ENCODE measurements around the gene SLC24A4. TPM values are rescaled to one million over a fixed set of nuclear protein-coding genes. Genes with fewer than 3 reads are reported as not detected.
"Not testable (repeated sequence)": the region's sequence is repeated elsewhere in the genome, so short reads cannot be mapped to it uniquely, and the experiment has no call there.

The SLC24A4 gene
- total RNA-seq, 1 donor from 2014 or later: not detected

DNA sequence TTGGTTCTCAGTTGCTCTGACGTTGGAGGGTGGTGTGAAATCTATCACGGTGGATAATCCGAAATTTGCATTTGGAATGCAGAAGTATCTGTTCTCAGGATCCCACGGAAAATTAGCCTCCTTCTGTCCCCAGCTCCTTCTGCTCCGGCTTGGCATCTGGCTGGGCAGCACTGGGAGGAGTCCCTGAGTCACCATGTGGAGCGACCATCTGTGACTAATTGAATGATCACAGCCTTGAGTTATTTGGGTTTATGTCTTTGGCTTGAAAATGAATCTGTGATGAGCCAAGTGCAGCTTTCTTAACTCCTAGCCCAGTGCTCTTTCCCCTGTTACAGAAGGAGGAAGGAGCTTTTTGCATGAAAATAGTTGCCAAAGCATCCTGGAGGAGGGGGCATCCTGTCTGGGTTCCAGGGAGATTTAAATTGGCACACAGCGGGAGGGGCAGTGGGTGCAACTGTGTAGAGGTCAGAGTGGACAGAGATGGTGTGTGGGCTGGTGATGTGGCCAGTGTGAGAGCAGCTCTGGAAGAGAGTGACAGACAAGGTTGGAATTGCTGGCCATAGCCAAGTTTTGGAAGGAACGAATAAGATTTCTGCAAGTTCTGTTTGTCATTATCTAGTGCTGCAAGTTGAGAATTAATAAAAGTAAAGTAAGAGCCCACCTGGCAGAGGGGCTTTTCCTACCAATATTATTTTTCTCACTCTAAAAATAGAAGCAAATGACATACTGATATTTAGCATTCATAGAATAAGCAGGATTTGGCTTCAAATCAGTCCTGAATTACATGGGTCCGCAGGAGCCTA lies 74.4 kb downstream of the SLC24A4 start:
- Mint-ChIP-seq H3K9me3 (peaks cover 2% of the 10 kb centered on the region), H3K27me3 (ENCODE audit: low read depth) (peaks cover 25% of the 10 kb centered on the region), H3K36me3 (no peaks in the 10 kb centered on the region), H3K27ac (no peak overlapping the region), H3K4me1 (no peaks in the 10 kb centered on the region), H3K4me3 (no peak overlapping the region)
- no peak for DNase-seq (ENCODE audit: low spot score in 2 of 2, unreplicated experiment in 2 of 2)
- TF ChIP-seq, protein P1, sequence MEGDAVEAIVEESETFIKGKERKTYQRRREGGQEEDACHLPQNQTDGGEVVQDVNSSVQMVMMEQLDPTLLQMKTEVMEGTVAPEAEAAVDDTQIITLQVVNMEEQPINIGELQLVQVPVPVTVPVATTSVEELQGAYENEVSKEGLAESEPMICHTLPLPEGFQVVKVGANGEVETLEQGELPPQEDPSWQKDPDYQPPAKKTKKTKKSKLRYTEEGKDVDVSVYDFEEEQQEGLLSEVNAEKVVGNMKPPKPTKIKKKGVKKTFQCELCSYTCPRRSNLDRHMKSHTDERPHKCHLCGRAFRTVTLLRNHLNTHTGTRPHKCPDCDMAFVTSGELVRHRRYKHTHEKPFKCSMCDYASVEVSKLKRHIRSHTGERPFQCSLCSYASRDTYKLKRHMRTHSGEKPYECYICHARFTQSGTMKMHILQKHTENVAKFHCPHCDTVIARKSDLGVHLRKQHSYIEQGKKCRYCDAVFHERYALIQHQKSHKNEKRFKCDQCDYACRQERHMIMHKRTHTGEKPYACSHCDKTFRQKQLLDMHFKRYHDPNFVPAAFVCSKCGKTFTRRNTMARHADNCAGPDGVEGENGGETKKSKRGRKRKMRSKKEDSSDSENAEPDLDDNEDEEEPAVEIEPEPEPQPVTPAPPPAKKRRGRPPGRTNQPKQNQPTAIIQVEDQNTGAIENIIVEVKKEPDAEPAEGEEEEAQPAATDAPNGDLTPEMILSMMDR (IDR thresholded peaks at IDR 0.05; ENCODE audit: unreplicated experiment): no peak

DNA sequence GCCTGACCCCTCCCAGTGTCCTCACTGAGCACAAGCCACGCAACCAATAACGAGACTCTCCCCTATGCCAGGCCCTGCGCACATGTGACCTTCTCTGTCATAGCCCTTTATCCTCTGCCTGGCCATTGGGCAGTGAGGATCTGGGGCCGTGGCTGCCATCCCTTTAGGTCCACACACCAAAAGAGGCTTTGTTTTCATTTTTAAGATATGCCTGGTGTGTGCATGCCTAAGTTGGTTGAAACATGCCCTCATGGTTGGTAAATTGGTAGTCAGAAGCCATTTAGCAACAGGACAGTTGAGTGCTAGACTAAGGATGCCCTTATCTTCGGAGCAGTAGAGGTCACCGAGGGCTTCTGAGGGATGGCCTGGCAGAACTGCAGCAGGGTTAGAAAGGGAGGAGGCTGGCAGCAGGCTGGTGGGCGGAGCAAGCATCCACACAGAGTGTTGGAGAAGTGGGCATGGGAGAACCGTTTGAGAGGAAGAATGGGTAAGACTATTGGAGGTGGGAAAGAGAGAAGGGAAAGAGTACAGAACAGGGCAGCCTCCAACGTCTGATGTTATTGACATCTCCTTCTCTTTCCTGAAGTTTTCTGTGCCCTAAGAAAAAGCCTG lies 75.1 kb downstream of the SLC24A4 start:
- peaks cover 4% of the 10 kb centered on the region for H3K9me3 Mint-ChIP-seq
- no peak overlapping the region for H3K4me3 Mint-ChIP-seq
- no peak overlapping the region for H3K27ac Mint-ChIP-seq
- H3K27me3 Mint-ChIP-seq (ENCODE audit: low read depth): peaks cover 25% of the 10 kb centered on the region
- no peaks in the 10 kb centered on the region for H3K4me1 Mint-ChIP-seq
- TF ChIP-seq, protein P1 (IDR thresholded peaks at IDR 0.05; ENCODE audit: unreplicated experiment): no peak
- no peak for DNase-seq (ENCODE audit: low spot score in 2 of 2, unreplicated experiment in 2 of 2)
- H3K36me3 Mint-ChIP-seq: no peaks in the 10 kb centered on the region

DNA sequence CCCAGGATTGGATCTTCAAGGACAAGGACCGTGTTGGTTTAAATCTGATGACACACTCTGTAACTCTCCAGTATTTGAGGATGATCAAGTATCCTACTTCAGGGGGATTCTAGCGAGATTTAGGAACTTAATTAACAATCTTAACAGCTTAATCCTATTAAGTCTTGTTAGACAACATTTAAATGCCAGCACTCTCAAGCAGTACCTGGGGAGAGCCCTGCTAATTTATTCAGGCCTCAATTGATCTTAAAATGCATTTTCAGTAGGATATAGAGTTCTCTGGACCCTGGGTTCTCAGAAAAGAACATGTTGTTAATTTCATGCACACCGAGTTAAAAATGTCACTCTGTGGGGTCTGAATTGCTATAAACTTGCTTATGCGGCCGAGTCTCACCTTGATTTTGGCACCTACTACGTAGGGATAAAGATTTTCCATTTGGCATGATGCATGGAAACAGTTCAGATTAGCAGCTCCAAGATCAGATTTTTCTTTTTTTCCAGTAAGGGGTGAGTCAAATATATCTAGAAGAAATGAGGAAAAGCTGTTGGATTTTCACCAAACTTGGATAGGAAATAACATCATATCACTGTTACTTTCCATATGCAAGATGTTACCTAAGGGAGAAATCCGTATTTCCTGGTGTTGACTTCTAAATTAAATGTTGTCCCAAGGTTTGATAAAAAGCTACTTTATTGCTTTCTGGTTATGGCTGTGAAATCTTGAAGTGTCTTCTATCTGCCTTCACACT lies 76.1 kb downstream of the SLC24A4 start:
- peaks cover 4% of the 10 kb centered on the region for H3K9me3 Mint-ChIP-seq
- no peaks in the 10 kb centered on the region for H3K36me3 Mint-ChIP-seq
- no peak for DNase-seq (ENCODE audit: low spot score in 2 of 2, unreplicated experiment in 2 of 2)
- H3K4me1 Mint-ChIP-seq: no peaks in the 10 kb centered on the region
- H3K27me3 Mint-ChIP-seq (ENCODE audit: low read depth): peaks cover 25% of the 10 kb centered on the region
- H3K27ac Mint-ChIP-seq: no peak overlapping the region
- no peak overlapping the region for H3K4me3 Mint-ChIP-seq
- TF ChIP-seq, protein P1 (IDR thresholded peaks at IDR 0.05; ENCODE audit: unreplicated experiment): no peak

DNA sequence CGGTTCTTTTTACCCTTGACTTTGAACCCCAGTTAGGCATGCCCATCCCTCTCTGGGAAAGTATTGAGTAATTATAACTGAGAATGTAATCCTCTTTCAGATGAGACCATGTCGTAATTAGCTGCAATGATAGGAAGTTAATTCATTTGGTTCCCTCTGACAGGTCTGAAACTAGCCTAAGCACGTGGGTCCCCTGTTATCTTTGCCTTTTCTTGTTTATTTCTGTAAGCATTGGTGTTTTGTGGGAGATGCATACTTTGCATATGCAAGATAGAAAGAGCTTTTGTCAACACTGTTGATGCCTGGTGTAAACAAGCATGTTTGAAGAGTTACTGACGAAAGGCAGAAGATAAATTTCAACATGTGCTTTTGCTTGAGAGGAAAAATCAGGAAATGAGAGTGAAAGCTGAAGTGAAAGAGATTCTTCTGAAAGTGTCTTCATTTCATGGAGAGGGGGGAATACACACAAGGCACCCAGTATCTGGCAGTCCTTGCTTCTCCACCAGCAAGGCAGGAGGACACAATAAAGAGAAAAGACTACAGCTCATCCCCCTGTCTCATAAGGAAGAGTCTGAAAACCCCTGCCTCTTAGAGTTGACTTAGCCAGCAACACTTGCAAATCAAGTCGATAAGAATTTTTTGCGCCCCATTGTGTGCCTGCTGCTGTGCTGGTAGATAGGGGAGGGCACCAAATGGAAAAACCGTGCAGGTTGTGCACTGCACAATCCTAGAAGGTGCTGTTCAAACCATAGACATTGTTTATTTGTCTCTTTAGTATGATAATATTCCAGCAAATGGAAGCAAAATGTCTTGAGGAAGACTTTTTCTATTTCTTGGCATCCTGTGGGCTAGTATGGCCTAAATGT lies 77.8 kb downstream of the SLC24A4 start:
- peaks cover 2% of the 10 kb centered on the region for H3K4me1 Mint-ChIP-seq
- peaks cover 7% of the 10 kb centered on the region for H3K9me3 Mint-ChIP-seq
- DNase-seq (ENCODE audit: low spot score in 2 of 2, unreplicated experiment in 2 of 2): no peak
- TF ChIP-seq, protein P1 (IDR thresholded peaks at IDR 0.05; ENCODE audit: unreplicated experiment): no peak
- peaks cover 24% of the 10 kb centered on the region for H3K27me3 Mint-ChIP-seq (ENCODE audit: low read depth)
- no peaks in the 10 kb centered on the region for H3K36me3 Mint-ChIP-seq
- no peak overlapping the region for H3K27ac Mint-ChIP-seq
- H3K4me3 Mint-ChIP-seq: no peak overlapping the region

DNA sequence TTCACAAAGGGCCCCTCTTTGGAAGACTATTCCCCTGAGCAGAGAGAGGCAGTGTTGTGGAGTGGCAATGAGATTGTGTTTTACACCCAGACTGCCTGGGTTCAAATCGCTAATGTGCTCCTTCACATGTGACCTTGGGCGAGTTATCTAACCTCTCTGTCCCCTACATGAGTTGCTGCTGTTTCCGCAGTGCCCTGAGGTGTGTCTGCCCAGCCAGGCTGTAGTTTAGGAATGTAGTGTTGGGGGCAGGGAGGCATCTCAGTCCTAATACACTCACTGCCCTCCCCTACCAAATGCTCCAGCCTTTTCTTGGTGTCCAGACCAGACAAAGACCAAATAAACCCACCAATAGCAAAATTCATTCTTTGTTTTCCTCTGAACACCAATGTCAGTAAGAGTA lies 78.6 kb downstream of the SLC24A4 start:
- Mint-ChIP-seq H3K27me3 (ENCODE audit: low read depth) (peaks cover 20% of the 10 kb centered on the region), H3K36me3 (no peaks in the 10 kb centered on the region), H3K9me3 (peaks cover 7% of the 10 kb centered on the region)

DNA sequence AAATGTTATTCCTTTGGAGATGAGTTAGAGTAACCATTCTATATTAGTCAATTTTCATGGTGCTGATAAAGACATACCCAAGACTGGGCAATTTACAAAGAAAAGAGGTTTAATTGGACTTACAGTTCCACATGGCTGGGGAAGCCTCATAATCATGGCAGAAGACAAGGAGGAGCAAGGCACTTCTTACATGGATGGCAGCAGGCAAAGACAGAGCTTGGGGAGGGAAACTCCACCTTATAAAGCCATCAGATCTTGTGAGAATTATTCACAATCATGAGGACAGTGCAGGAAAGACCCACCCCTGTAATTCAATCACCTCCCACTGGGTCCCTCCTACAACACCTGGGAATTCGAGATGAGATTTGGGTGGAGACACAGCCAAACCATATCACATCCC lies 79.5 kb downstream of the SLC24A4 start:
- H3K36me3 Mint-ChIP-seq; H3K4me1 Mint-ChIP-seq; H3K27ac Mint-ChIP-seq; DNase-seq (ENCODE audit: low spot score in 2 of 2, unreplicated experiment in 2 of 2); H3K4me3 Mint-ChIP-seq: not testable (repeated sequence)
- Mint-ChIP-seq H3K9me3 (peaks cover 13% of the 10 kb centered on the region), H3K27me3 (ENCODE audit: low read depth) (peaks cover 11% of the 10 kb centered on the region)

More for the DNA sequence above, 78.6 kb downstream of the SLC24A4 start:
- DNase-seq (ENCODE audit: low spot score in 2 of 2, unreplicated experiment in 2 of 2): no peak
- Mint-ChIP-seq H3K27ac (no peak overlapping the region), H3K4me3 (no peak overlapping the region), H3K4me1 (peaks cover 2% of the 10 kb centered on the region)
- TF ChIP-seq, protein P1 (IDR thresholded peaks at IDR 0.05; ENCODE audit: unreplicated experiment): no peak
